Endodermal cell (in vitro differentiated cells): ENCODE data around the gene PPP2CA. TPM values are rescaled to one million over a fixed set of nuclear protein-coding genes. Genes with fewer than 3 reads are reported as not detected.

Experiments used
- DNase-seq: peaks from one replicate; pipeline ENCODE4 v3.0.0-alpha.2; 2017
- H3K27ac ChIP-seq: 2 replicates; pipeline ENCODE4 v1.5.1; 2013; ENCODE audit warnings: mild to moderate bottlenecking, low read depth, low read length, moderate library complexity
- H3K27me3 ChIP-seq: 2 replicates; pipeline ENCODE4 v1.6.1; 2013; ENCODE audit warnings: mild to moderate bottlenecking, low read length, moderate library complexity; ENCODE audit not compliant: insufficient read depth, control insufficient read depth, poor library complexity, severe bottlenecking
- H3K36me3 ChIP-seq: 2 replicates; pipeline ENCODE4 v1.7.0; 2013; ENCODE audit warnings: mild to moderate bottlenecking, low read length, moderate library complexity; ENCODE audit not compliant: control insufficient read depth, insufficient read depth
- H3K4me1 ChIP-seq: one replicate; pipeline ENCODE4 v1.7.0; 2013; ENCODE audit warnings: low read length; ENCODE audit not compliant: control insufficient read depth, insufficient read depth
- H3K4me3 ChIP-seq: 2 replicates; pipeline ENCODE4 v1.5.1; 2013; ENCODE audit warnings: mild to moderate bottlenecking, low read length, moderate library complexity
- H3K9ac ChIP-seq: 2 replicates; pipeline ENCODE4 v1.6.1; 2013; ENCODE audit warnings: mild to moderate bottlenecking, low read length, moderate library complexity; ENCODE audit not compliant: poor library complexity, severe bottlenecking; ENCODE audit errors: extremely low read depth
- H3K9me3 ChIP-seq: 2 replicates; pipeline ENCODE4 v1.6.1; 2013; ENCODE audit warnings: mild to moderate bottlenecking, low read length, moderate library complexity; ENCODE audit not compliant: control insufficient read depth
- H3K27ac Mint-ChIP-seq: 2 replicates; pipeline ENCODE4 v1.8.0; 2020; ENCODE audit warnings: mixed read lengths
- H3K27me3 Mint-ChIP-seq: 2 replicates; pipeline ENCODE4 v1.8.0; 2021; ENCODE audit warnings: mild to moderate bottlenecking, mixed read lengths; ENCODE audit not compliant: insufficient read depth
- H3K36me3 Mint-ChIP-seq: 2 replicates; pipeline ENCODE4 v1.8.0; 2020; ENCODE audit warnings: low read depth, mixed read lengths
- H3K4me1 Mint-ChIP-seq: 2 replicates; pipeline ENCODE4 v1.8.0; 2020; ENCODE audit warnings: mixed read lengths
- H3K4me3 Mint-ChIP-seq: 2 replicates; pipeline ENCODE4 v1.8.0; 2020; ENCODE audit warnings: mild to moderate bottlenecking, moderate library complexity, mixed read lengths
- H3K9me3 Mint-ChIP-seq: 2 replicates; pipeline ENCODE4 v1.8.0; 2020; ENCODE audit warnings: mild to moderate bottlenecking, mixed read lengths
- WGBS, 2 experiments: methylation state at CpG; one replicate each; pipeline versions ENCODE4 v1.1.5 to v1.1.7; 2013; ENCODE audit warnings: missing lambda C conversion rate in 2 of 2, mixed read lengths in 1 of 2; ENCODE audit not compliant: insufficient coverage in 1 of 2, insufficient read length in 1 of 2; 5-methylcytosine and 5-hydroxymethylcytosine counted together
- total RNA-seq, 2 donors: library from RNA; stranded (reverse); fragmentation: NEBNext Ultra II Directional in 1 of 2; extraction: Animal tissue kit (Norgen Biotek cat#: 25700) in 1 of 2; gene quantifications; 2 replicates in 1 of 2; 3 replicates in 1 of 2; pipeline ENCODE4 v1.2.1, GENCODE V29; 2021
- TF ChIP-seq, protein P1 (sequence below): fragments of 200-600 bp; sonication (generic); conservative IDR thresholded peaks from 2 replicates; pipeline ENCODE4 v1.5.0; 2021; ENCODE audit warnings: antibody characterized with exemption, mild to moderate bottlenecking

The PPP2CA gene
- total RNA-seq, 2 donors from 2014 or later, result 174 to 185 TPM

DNA sequence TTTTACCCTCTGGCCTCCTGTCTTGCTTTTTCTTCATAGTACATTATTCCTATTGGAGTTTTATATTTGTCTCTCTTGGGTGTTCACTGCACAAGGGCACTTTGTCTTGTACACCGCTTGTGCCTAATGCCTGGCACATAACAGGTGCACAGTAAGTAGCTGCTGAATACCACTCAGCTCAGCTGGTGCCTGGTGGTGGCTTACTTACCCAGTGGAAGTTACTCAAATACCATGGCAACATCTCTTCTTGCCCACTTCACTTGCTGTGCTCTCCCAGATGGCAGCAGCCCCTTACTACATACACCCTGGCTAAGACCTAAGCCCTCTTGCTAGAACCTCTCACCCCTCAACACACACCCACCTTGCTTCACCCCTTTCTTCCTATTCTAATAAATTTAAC is 37.8 kb downstream of the PPP2CA start:
- H3K36me3 Mint-ChIP-seq, result no peaks in the 10 kb centered on the region
- H3K27me3 Mint-ChIP-seq, result no peaks in the 10 kb centered on the region
- no peak overlapping the region for H3K9ac ChIP-seq
- H3K9me3 ChIP-seq, result no peaks in the 10 kb centered on the region
- no peak overlapping the region for H3K27ac ChIP-seq
- H3K4me3 Mint-ChIP-seq, result no peak overlapping the region
- no peaks in the 10 kb centered on the region for H3K27me3 ChIP-seq
- no peaks in the 10 kb centered on the region for H3K9me3 Mint-ChIP-seq
- no peaks in the 10 kb centered on the region for H3K4me1 Mint-ChIP-seq
- H3K4me1 ChIP-seq, result no peaks in the 10 kb centered on the region
- TF ChIP-seq, protein P1, sequence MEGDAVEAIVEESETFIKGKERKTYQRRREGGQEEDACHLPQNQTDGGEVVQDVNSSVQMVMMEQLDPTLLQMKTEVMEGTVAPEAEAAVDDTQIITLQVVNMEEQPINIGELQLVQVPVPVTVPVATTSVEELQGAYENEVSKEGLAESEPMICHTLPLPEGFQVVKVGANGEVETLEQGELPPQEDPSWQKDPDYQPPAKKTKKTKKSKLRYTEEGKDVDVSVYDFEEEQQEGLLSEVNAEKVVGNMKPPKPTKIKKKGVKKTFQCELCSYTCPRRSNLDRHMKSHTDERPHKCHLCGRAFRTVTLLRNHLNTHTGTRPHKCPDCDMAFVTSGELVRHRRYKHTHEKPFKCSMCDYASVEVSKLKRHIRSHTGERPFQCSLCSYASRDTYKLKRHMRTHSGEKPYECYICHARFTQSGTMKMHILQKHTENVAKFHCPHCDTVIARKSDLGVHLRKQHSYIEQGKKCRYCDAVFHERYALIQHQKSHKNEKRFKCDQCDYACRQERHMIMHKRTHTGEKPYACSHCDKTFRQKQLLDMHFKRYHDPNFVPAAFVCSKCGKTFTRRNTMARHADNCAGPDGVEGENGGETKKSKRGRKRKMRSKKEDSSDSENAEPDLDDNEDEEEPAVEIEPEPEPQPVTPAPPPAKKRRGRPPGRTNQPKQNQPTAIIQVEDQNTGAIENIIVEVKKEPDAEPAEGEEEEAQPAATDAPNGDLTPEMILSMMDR, result no peak
- H3K27ac Mint-ChIP-seq, result no peak overlapping the region
- H3K36me3 ChIP-seq, result no peaks in the 10 kb centered on the region
- WGBS, 2 experiments, result 91 to 100% methylated on average over 1 of the region's 1 CpG
- DNase-seq, result no peak
- no peak overlapping the region for H3K4me3 ChIP-seq

DNA sequence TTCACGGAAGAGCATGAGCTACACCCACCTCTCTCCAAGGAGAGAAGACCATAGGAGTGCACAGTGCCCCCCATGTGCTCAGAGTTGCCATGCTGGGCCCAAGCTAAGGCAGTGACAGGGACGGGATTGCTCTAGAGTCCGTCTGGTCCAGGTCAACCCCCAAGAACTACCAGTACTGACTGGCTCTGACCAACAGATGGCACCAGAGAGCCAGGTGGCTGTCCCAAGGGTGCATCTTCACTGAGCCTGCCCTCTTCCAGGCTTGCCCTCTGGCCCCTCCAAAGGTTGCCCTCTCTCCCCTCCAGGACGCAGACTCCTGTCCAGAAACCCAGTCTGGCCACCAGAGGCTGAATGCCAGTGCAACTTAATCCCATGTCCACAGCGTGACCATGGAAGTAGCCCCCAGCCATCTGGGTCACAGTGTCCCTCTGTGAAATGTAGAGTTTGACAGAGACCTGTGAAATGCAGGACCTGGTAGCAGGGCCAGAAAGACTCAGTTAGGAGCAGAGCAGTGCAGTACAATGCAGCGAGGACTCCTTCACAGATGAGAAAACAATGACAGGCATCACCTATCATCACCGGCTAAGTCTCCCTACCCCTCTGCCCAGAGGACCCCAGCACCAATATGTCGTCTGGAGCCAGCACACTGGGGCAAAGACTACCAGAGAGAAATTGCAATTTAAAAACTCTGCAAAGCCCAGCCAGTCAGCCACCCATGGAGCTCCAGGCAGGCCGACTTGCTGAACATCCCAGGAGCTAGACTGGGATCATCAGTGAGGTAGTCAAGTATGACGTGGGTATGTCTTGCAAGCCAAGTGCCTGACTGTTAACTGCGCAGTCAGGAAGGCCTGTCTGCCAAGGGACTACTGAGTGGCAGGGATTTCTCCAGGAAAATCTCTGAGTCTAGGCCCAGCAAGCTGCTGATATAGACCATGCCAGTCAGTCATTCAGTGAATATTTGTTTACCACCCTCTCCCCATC is 41.4 kb downstream of the PPP2CA start:
- Mint-ChIP-seq H3K27me3 (no peaks in the 10 kb centered on the region), H3K4me3 (no peak overlapping the region)

DNA sequence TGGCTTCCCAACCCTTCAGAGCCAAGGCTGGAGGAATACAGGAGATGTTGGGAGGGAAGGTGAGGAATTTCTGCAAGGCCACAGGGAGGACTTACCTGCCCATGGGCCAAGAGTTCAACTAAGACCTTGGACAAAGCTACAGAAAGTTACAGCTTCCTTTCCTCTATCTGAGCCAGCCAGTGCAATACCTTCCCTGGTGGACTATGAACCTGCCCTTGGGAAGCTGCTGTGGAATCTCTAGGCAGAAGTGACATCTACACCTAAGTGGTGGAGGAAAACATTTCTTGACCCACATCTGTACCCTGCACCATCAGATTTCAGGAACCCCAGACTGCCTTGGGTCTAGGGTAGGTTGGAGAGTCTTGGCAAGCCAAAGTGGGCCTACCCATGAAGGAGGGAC is 42.4 kb downstream of the PPP2CA start:
- no peak overlapping the region for H3K27ac Mint-ChIP-seq
- no peak overlapping the region for H3K4me3 Mint-ChIP-seq
- TF ChIP-seq, protein P1, result no peak
- no peak overlapping the region for H3K4me3 ChIP-seq
- H3K9ac ChIP-seq, result no peak overlapping the region
- H3K9me3 Mint-ChIP-seq, result no peaks in the 10 kb centered on the region
- no peaks in the 10 kb centered on the region for H3K36me3 Mint-ChIP-seq
- H3K27ac ChIP-seq, result no peak overlapping the region
- no peaks in the 10 kb centered on the region for H3K4me1 ChIP-seq
- H3K27me3 Mint-ChIP-seq, result no peaks in the 10 kb centered on the region
- no peak for DNase-seq
- no peaks in the 10 kb centered on the region for H3K36me3 ChIP-seq
- H3K27me3 ChIP-seq, result no peaks in the 10 kb centered on the region
- no peaks in the 10 kb centered on the region for H3K9me3 ChIP-seq
- no peaks in the 10 kb centered on the region for H3K4me1 Mint-ChIP-seq

More for the DNA sequence above, 41.4 kb downstream of the PPP2CA start:
- no peaks in the 10 kb centered on the region for H3K4me1 Mint-ChIP-seq
- Histone ChIP-seq H3K4me1 (no peaks in the 10 kb centered on the region), H3K27ac (no peak overlapping the region), H3K9ac (no peak overlapping the region), H3K4me3 (no peak overlapping the region), H3K36me3 (no peaks in the 10 kb centered on the region), H3K9me3 (no peaks in the 10 kb centered on the region), H3K27me3 (no peaks in the 10 kb centered on the region)
- peak; percentile 96 for DNase-seq
- WGBS, 2 experiments, result 64 to 79% methylated on average over 9 to 11 of the region's 11 CpGs
- TF ChIP-seq, protein P1, result peak; percentile 93
- no peaks in the 10 kb centered on the region for H3K9me3 Mint-ChIP-seq
- no peaks in the 10 kb centered on the region for H3K36me3 Mint-ChIP-seq
- no peak overlapping the region for H3K27ac Mint-ChIP-seq
